ENCODE data around the gene GRK5. TPM values are rescaled to one million over a fixed set of nuclear protein-coding genes. Genes with fewer than 3 reads are reported as not detected.

The GRK5 gene
- total RNA-seq, 1 experiment from 2014 or later, result 4.5 TPM

GRCh38 chr10:119221666-119222065 is 14.3 kb downstream of the GRK5 start:
- Histone ChIP-seq H3K4me2 (ENCODE audit: low read length) (no peak overlapping the region), H3K9ac (ENCODE audit: low read length) (no peak overlapping the region), H3K4me3 (ENCODE audit: low read length) (no peak overlapping the region), H3K79me2 (ENCODE audit: low read length) (no peaks in the 10 kb centered on the region), H3K27ac (ENCODE audit: low read length) (no peak overlapping the region), H3K9me2 (replicated peaks; ENCODE audit: low read length) (no peaks in the 10 kb centered on the region), H3K4me1 (ENCODE audit: insufficient read depth, low read length) (no peaks in the 10 kb centered on the region), H3K36me3 (ENCODE audit: low read depth, low read length) (no peaks in the 10 kb centered on the region), H3K27me3 (ENCODE audit: low read length) (no peaks in the 10 kb centered on the region), H3F3A (ENCODE audit: low read length, unreplicated experiment) (no peaks in the 10 kb centered on the region), H2AFZ (ENCODE audit: low read length) (no peak overlapping the region), H4K20me1 (ENCODE audit: low read length) (no peaks in the 10 kb centered on the region), H3K9me3 (ENCODE audit: low read length) (no peaks in the 10 kb centered on the region)
- ATAC-seq, result no peak
- intact Hi-C loops (cut with micrococcal nuclease), result no loop called here
- CTCF ChIA-PET, result no interaction called here
- no peak for DNase-seq
- POLR2A ChIA-PET (ENCODE audit: unreplicated experiment), result interaction anchor here (0.7 kb wide), 1 partner anchor 130 kb away, joined by 3 read pairs; no protein-coding TSS in a partner anchor
- TF ChIP-seq EZH2phosphoT487 (IDR thresholded peaks at IDR 0.05; ENCODE audit: borderline replicate concordance, low read length) (no peak), CTCF (conservative IDR thresholded peaks at IDR 0.05; ENCODE audit: low read depth, low read length) (no peak), EZH2 (IDR thresholded peaks at IDR 0.05; ENCODE audit: low read length, unreplicated experiment) (no peak)
- no TSS peak for BruUV-seq (replicated peaks)

- Histone ChIP-seq H3K9me3 (ENCODE audit: low read length) (no peaks in the 10 kb centered on the region), H3K27ac (ENCODE audit: low read length) (no peak overlapping the region), H3K9me2 (replicated peaks; ENCODE audit: low read length) (no peaks in the 10 kb centered on the region), H3F3A (ENCODE audit: low read length, unreplicated experiment) (no peaks in the 10 kb centered on the region), H3K27me3 (ENCODE audit: low read length) (no peaks in the 10 kb centered on the region), H3K36me3 (ENCODE audit: low read depth, low read length) (no peaks in the 10 kb centered on the region), H2AFZ (ENCODE audit: low read length) (no peak overlapping the region), H3K4me1 (ENCODE audit: insufficient read depth, low read length) (no peaks in the 10 kb centered on the region), H3K9ac (ENCODE audit: low read length) (no peak overlapping the region), H3K79me2 (ENCODE audit: low read length) (no peaks in the 10 kb centered on the region), H3K4me3 (ENCODE audit: low read length) (no peak overlapping the region), H4K20me1 (ENCODE audit: low read length) (no peaks in the 10 kb centered on the region), H3K4me2 (ENCODE audit: low read length) (no peak overlapping the region)
- ChIA-PET CTCF (no interaction called here), POLR2A (ENCODE audit: unreplicated experiment) (no interaction called here)
- no peak for TF ChIP-seq CTCF (conservative IDR thresholded peaks at IDR 0.05; ENCODE audit: low read depth, low read length)
- intact Hi-C loops (cut with micrococcal nuclease), result no loop called here
- no peak for ATAC-seq
- no peak for DNase-seq
- no TSS peak for BruUV-seq (replicated peaks)
Measured at GRCh38 chr10:119222537-119222936, 15.2 kb downstream of the GRK5 start.

DNA sequence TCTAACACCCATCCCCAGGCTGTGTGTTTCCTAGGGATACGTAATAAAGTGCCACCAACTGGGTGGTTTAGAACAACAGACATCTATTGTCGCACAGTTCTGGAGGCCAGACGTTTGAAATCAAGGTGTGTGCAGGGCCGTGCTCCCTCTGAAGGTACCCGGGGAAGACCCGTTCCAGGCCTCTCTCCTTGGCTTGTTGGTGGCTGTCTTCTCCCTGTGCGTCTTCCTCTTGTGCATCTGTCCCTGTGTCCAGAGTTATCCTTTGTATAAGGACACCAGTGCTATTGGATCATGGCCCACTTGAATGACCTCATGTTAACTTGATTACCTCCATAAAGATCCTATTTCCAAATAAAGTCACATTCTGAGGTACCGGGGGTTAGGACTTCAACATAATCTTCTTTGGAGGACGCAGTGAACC is 15.6 kb downstream of the GRK5 start:
- Histone ChIP-seq H3K27me3 (ENCODE audit: low read length) (no peaks in the 10 kb centered on the region), H3K9me3 (ENCODE audit: low read length) (no peaks in the 10 kb centered on the region), H3K79me2 (ENCODE audit: low read length) (no peaks in the 10 kb centered on the region), H3K9ac (ENCODE audit: low read length) (no peak overlapping the region), H3K36me3 (ENCODE audit: low read depth, low read length) (no peaks in the 10 kb centered on the region), H3K27ac (ENCODE audit: low read length) (no peak overlapping the region), H3F3A (ENCODE audit: low read length, unreplicated experiment) (no peaks in the 10 kb centered on the region), H2AFZ (ENCODE audit: low read length) (no peak overlapping the region), H4K20me1 (ENCODE audit: low read length) (no peaks in the 10 kb centered on the region), H3K9me2 (replicated peaks; ENCODE audit: low read length) (no peaks in the 10 kb centered on the region), H3K4me1 (ENCODE audit: insufficient read depth, low read length) (no peaks in the 10 kb centered on the region), H3K4me3 (ENCODE audit: low read length) (no peak overlapping the region), H3K4me2 (ENCODE audit: low read length) (no peak overlapping the region)
- no peak for TF ChIP-seq CTCF (conservative IDR thresholded peaks at IDR 0.05; ENCODE audit: low read depth, low read length)
- TF ChIP-seq EZH2 (IDR thresholded peaks at IDR 0.05; ENCODE audit: low read length, unreplicated experiment), result no peak
- TF ChIP-seq EZH2phosphoT487 (IDR thresholded peaks at IDR 0.05; ENCODE audit: borderline replicate concordance, low read length), result no peak
- ChIA-PET CTCF (no interaction called here), POLR2A (ENCODE audit: unreplicated experiment) (no interaction called here)
- intact Hi-C loops (cut with micrococcal nuclease), result no loop called here
- BruUV-seq (replicated peaks), result no TSS peak
- ATAC-seq, result no peak
- no peak for DNase-seq
